Measurements from ENCODE around the gene SPTBN4.
"Not testable (repeated sequence)": the region's sequence is repeated elsewhere in the genome, so short reads cannot be mapped to it uniquely, and the experiment has no call there.

SPTBN4 gene

GRCh38 chr19:40623403-40624251 lies 156.8 kb downstream of the SPTBN4 start:
- no peak for DNase-seq

GRCh38 chr19:40624369-40625153 lies 157.8 kb downstream of the SPTBN4 start:
- not testable (repeated sequence) for DNase-seq

- no peak for DNase-seq
These were observed 158.8 kb downstream of the SPTBN4 start for GRCh38 chr19:40625406-40626120.
